C4-2B (cell line): Measurements from ENCODE around the gene LYRM1.

Source experiments
- H3K27ac ChIP-seq: fragments of 450-650 bp; 2 replicates; pipeline ENCODE4 v1.5.1; 2017
- CTCF ChIP-seq: fragments of 450-650 bp; conservative IDR thresholded peaks from 2 replicates; pipeline ENCODE4 v1.5.1; 2017; ENCODE audit warnings: mild to moderate bottlenecking
- ZFX ChIP-seq: fragments of 450-650 bp; IDR thresholded peaks from 2 replicates; pipeline ENCODE4 v1.6.1; 2017

LYRM1 gene

DNA sequence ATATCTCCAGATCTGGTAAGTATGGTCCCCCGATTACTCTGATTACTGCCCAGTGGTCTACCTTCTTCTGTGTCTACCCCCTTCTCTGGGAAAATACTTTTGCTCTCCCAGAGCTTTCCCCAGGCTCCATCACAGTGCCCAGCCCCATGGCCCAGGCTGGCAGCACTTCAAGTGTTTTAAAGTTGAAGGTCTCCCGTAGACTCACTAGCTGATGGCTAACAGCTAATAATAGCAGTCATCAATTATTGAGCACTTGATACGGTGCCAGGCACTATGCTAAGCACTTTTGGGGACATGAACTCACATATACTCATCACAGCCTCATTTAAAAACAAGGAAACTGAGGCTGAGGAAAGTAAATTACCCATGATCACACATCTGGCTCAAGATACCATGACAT is 33.8 kb upstream of the LYRM1 start:
- no peak overlapping the region for H3K27ac ChIP-seq
- no peak for TF ChIP-seq ZFX
- TF ChIP-seq CTCF: no peak

GRCh38 chr16:20867585-20867984 is 33.0 kb upstream of the LYRM1 start:
- no peak overlapping the region for H3K27ac ChIP-seq
- TF ChIP-seq ZFX: no peak
- TF ChIP-seq CTCF: no peak

DNA sequence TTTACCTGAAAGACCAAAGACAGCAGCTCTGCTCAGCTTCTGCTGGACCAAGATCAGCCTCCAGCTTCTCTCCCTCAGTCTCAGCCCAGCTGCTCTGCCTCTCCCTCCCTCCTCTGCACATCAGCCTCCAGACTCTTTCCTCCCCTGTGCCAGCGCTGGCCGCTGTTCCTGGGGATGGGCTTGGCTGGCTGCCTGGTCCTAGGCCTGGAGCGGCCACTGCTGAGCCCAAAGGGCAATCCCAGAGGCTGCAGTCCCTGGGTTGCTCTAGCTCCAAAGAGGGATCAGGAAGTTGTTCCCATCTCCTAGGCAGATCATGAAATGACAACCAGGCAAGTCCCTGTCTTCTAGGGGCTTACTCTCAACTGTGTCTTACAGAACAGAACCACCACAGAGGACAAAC is 31.7 kb upstream of the LYRM1 start:
- TF ChIP-seq ZFX: no peak

GRCh38 chr16:20870122-20870820 is 30.3 kb upstream of the LYRM1 start:
- TF ChIP-seq CTCF: no peak
- no peak for TF ChIP-seq ZFX
- no peak overlapping the region for H3K27ac ChIP-seq

More for the DNA sequence above, 31.7 kb upstream of the LYRM1 start:
- H3K27ac ChIP-seq: no peak overlapping the region

DNA sequence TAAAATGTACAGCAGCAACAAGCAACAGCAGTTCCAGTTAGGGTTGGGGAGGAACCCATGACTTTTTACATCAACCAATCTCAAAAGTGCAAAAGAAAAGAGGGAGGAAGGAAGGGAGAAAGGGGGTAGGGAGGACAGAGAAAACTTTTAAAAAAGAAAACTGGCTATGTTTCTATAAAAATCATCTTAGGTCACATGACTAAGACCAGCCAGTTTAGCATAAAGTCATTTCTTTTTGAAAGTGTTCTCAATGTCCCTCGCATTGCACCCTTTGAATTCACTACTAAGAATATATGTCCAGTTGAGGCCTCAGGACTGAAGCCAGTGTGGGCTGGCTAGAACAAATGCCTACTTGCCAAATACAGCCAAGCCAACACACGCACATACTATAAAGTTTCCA is 29.3 kb upstream of the LYRM1 start:
- no peak overlapping the region for H3K27ac ChIP-seq

DNA sequence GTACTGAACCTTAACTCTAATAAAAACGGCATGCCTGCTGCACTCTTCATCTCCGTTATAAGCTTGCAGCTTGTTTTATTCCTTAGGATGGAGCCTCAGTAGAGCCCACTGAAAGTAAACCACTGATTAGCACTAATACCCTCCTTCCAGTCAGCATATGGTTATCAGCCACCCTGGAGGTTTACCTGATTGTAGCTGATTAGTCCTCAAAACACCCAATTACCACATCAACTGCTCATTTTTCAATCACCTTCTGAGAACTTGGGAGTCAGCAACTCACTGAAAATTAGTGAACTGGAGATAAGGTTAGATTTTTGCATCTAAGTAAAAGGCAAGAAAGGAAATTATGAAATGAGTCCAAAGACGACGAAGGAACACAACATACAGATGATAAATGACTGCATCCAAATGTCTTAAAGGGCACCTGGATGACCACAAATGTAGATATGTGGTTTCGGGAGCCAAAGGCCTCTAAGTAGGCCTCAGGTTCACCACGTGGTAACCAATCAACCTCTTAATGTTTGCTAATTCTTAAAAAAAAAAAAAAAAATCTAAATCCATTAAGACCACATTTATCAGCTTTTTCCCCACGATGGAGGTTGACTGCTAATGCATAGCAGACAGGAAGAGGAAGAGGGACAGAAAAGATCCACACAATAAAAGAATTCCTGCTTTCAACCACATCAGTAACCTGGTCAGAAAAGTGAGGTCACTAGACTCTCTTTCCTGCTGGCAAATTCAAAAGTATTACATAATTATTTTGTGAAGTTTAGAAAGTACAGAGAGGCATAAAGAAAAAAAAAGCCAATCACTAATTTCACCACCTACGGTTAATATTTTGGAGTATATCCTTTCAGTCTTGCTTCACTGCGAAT is 28.4 kb upstream of the LYRM1 start:
- TF ChIP-seq ZFX: no peak
- TF ChIP-seq CTCF: no peak
- H3K27ac ChIP-seq: no peak overlapping the region

More for the DNA sequence above, 29.3 kb upstream of the LYRM1 start:
- no peak for TF ChIP-seq CTCF

GRCh38 chr16:20873331-20873730 is 27.2 kb upstream of the LYRM1 start:
- H3K27ac ChIP-seq: no peak overlapping the region
- TF ChIP-seq ZFX (no peak), CTCF (no peak)
